H1 (cell line): ENCODE measurements around the gene FAAP100. TPM values are rescaled to one million over a fixed set of nuclear protein-coding genes. Genes with fewer than 3 reads are reported as not detected.

ENCODE experiments used
- SIX5 ChIP-seq: IDR thresholded peaks from 2 replicates; pipeline ENCODE4 v1.6.1; 2011; ENCODE audit warnings: mild to moderate bottlenecking, low read depth, low read length
- ZNF274 ChIP-seq: IDR thresholded peaks from 2 replicates; pipeline ENCODE4 v1.7.0; 2012; ENCODE audit warnings: low read length, borderline replicate concordance; ENCODE audit errors: extremely low read depth
- polyA plus RNA-seq, 7 experiments: library from polyadenylated mRNA; depleted of rRNA in 3 of 7; stranded (reverse) in 5 of 7; unstranded in 2 of 7; fragments of >200 nt in 5 of 7; fragments of 200-250 nt in 2 of 7; gene quantifications; 1 replicate in 5 of 7; 2 replicates in 1 of 7; 4 replicates in 1 of 7; pipeline versions ENCODE4 v1.2.1 to v1.2.3, GENCODE V29; 2011 to 2013; ENCODE audit warnings: missing spikeins in 2 of 7, mixed read lengths in 2 of 7
- total RNA-seq: library from RNA; stranded (reverse); fragmentation: NEBNext Ultra II Directional; extraction: Animal tissue kit (Norgen Biotek cat#: 25700); gene quantifications from 2 replicates; pipeline ENCODE4 v1.2.1, GENCODE V29; 2021
- TF ChIP-seq, protein P1 (sequence below): IDR thresholded peaks from 2 replicates; pipeline ENCODE4 v1.6.1; 2011; ENCODE audit warnings: low read length, improper control_type of control experiment

FAAP100 gene
- total and polyA plus RNA-seq, 2 of the 8 experiments (the other 6 are each of a cell fraction or from before 2014, with no cell fraction given): 23.2 to 41.8 TPM

DNA sequence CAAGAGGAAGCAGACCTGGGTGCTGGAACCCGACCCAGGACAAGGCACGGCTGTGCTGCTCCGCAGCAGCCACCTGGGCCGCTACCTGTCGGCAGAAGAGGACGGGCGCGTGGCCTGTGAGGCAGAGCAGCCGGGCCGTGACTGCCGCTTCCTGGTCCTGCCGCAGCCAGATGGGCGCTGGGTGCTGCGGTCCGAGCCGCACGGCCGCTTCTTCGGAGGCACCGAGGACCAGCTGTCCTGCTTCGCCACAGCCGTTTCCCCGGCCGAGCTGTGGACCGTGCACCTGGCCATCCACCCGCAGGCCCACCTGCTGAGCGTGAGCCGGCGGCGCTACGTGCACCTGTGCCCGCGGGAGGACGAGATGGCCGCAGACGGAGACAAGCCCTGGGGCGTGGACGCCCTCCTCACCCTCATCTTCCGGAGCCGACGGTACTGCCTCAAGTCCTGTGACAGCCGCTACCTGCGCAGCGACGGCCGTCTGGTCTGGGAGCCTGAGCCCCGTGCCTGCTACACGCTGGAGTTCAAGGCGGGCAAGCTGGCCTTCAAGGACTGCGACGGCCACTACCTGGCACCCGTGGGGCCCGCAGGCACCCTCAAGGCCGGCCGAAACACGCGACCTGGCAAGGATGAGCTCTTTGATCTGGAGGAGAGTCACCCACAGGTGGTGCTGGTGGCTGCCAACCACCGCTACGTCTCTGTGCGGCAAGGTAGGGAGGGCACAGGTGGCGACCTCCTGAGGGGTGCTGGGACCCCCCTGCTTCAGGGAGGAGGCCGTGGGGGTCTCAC lies 23.3 kb downstream of the FAAP100 start (continued):
- TF ChIP-seq, protein P1, sequence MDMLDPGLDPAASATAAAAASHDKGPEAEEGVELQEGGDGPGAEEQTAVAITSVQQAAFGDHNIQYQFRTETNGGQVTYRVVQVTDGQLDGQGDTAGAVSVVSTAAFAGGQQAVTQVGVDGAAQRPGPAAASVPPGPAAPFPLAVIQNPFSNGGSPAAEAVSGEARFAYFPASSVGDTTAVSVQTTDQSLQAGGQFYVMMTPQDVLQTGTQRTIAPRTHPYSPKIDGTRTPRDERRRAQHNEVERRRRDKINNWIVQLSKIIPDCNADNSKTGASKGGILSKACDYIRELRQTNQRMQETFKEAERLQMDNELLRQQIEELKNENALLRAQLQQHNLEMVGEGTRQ: no peak
- no peak for TF ChIP-seq ZNF274
- TF ChIP-seq SIX5: no peak
